GM21390 (cell line): ENCODE data around the gene ULK4.
"Not testable (repeated sequence)": the region's sequence is repeated elsewhere in the genome, so short reads cannot be mapped to it uniquely, and the experiment has no call there.

Experiments used
- ATAC-seq: cut with Tn5 transposase; IDR thresholded peaks from one replicate; pipeline ENCODE4 v1.9.1; 2021; ENCODE audit not compliant: unreplicated experiment

Gene ULK4

DNA sequence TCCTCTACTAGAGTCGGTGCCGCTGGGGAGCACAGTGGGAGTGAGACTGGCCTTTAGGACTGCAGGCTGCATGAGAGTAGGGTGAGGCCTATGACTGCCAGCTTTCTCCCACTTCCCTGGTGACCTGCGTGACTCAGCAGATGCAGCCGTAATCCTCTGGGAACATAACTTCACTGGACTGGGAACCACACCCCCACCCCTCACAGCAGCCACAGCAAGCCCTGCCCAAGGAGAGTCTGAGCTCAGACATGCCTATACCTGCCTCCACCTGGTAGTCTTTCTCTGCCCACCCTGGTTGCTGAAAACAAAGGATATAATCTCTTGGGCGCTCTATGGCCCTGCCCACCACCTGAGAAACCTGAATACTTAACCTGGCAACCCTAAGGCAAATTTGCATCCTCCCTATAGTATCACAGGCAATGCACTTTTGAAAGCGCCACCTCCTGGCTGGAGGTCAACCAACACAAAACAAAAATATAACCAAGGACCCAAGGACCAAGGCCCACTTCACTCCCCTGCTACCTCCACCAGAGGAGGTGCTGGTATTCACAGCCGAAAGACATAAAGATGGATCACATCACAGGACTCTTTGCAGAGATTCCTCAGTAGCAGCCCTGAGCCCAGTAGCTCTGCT lies 453.7 kb downstream of the ULK4 start:
- no peak for ATAC-seq

DNA sequence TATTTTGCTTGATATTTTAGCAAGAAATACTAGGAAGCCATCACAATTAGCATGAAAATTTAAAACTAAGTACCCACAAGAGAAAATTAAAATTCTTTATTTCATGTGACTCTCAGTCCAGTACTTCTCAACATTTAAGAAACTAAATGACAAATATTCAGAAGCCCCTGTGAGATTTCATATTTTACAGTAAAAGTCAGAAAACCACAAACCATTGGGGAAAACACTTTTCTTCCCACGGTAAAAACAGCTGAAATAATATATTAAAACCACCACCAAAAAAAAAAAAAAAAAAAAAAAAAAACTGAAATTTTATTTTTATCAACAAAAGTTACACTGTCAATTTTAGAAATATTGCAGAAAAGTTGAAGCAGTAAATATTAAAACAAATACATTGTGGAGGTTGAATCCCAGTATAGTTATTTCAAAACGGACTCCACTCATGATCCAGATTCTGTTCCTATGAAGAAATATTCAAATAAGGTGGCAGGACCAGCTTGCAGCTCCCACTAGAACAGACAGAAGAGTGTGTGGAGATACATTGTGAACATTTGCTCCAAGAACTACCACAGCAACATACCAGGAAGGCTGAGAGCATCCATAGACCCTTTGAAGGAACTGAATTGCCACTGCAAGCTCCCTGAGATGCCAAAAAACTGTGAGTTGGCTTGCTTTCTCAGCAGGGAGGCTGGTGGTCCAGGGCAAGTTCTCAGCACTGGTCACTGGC lies 454.4 kb downstream of the ULK4 start:
- ATAC-seq = no peak

DNA sequence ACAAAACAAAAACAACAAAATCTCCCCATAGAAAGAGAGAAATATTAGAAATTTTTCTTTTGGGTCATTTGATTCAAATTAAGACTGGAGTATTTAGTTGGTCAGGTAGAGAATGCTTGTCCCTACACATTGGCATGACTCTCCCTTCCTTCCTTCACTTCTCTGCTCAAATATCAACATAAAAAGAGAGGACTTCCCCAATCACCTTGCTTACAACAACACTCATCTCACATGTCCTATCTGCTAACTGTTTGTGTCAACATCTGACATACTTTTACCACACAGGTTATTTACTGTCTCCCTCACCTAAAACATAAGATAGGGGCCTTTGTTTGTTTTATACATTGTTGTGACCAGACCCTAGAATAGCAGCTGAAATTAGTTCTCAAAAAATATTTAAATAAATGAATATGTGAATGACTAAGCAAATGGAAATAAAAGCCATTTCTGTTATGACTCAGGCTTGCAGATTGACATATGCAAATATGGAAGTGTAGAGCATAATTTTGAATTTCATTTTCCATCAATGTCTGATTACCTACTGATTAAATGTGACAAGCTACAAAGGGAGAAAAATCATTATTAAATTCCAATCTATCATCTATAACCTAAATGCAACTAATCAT lies 457.8 kb downstream of the ULK4 start:
- peak; percentile 63 for ATAC-seq

DNA sequence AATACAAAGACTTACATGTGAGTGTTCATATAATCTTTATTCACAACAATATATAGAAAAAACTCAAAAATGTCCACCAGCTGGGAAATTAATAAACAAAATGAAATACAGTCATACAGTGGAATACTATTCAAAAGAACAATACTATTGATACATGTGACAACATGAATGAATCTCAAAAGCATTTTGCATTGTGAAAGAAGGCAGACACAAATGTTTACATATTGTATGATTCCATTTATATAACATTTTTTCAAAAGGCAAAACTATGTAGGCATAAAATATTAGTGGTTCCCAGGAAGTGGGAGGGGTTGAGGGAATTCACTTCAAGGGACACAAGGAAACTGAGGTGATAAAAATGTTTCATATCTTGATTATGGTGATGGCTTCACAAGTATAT lies 459.4 kb downstream of the ULK4 start:
- no peak for ATAC-seq

DNA sequence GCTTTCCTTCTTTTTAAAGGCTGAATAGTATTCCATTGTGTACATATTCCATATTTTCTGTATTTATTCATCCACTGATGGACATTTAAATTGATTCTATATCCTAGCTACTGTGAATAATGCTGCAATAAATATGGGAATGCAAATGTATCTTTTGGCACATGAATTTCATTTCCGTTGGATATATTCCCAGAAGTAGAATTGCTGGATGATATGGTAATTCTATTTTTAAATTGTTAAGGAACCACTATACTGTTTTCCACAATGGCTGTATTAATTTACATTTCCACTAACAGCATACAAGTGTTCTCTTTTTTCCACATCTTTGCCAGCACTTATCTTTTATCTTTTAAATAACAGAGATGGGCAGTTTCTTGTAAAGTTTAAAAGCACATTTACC lies 459.9 kb downstream of the ULK4 start:
- ATAC-seq = no peak

DNA sequence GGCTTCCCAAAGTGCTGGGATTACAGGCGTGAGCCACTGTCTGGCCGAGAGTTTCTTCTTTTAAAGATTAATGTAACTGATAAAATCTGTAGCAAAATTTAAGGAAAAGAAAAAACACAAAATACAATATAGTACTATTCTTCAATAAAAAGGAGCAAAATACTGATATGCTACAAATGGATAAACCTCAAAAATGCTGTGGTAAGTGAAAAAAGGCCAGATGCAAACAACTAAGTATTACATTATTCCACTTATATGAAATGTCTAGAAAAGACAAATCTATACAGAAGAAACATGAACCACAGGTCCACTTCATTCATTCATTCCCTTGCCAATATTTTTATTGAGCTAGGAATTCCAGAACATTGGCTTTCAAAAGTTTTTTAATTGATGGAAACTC lies 463.1 kb downstream of the ULK4 start:
- no peak for ATAC-seq

DNA sequence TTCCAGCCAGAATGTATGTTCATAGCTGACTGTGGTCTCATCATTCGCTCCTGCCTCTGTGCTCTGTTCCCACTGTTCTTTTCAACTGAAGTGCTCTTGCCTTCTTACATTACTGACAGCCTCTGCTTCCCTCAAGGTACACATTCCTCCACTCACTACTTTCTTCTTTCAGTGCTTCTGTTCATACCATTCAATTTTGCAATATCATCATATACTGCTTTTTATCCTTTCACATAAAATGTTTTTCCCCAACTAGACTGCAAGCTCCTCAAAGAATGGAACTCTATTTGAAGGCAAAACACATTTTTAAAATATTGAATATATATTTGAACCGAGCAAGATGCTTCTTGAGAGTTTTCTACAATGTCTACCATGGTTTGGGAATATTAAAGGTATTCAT lies 471.5 kb downstream of the ULK4 start:
- ATAC-seq = no peak

DNA sequence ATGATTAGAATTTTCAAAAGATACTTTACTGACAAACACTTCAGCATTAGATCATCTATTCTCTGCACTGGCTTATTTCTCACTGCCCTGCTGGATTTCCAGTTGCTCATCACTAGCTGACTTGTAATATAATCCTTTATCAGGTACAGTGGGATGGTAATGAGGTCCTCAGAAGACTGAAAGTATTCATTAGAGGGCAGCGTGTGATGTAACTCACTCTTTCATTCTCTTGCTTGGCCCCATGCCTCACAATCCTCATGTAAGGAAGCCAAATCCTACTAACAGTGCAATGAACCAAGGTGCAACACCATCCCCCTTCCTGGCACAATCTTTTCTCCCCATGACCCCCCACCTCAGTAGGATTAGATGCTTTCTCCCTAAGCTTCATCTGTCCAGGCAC lies 472.7 kb downstream of the ULK4 start:
- no peak for ATAC-seq

DNA sequence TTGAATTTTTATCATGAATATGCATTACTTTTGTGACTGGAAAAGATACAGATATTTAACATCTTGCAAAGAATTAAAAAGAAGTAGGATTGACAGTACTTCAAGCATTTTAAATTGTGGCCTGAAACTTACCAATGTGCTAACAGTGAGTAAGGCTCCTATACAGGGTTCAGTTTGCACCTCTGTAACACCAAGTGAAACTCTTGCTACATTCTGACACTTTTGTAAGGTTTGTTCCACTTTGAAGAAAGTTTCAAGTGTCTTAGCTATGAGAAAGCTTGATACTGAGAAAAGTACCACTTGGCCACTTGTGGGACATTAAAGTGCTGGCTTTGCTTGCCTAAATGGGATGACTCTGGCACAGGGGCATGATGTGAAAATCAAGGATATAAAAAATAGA lies 473.4 kb downstream of the ULK4 start:
- no peak for ATAC-seq

DNA sequence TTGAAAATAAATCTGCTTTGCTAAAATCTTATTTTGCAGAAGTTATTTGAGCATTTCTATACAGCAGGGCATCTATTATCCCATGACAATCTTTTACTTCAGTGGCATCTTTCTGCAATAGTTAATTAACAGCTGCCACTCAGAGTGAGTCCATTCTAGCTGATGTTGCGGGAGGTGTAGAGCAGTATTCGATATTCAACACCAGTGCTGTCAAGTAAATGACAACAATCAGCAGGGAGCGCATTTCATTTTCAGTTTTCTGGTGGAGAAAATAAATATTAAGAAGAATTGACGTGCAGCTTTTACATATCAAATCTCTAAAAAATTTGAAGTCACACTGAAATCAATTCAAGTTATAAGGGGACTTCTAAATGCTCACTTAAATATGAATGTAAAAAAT lies 476.4 kb downstream of the ULK4 start:
- no peak for ATAC-seq

DNA sequence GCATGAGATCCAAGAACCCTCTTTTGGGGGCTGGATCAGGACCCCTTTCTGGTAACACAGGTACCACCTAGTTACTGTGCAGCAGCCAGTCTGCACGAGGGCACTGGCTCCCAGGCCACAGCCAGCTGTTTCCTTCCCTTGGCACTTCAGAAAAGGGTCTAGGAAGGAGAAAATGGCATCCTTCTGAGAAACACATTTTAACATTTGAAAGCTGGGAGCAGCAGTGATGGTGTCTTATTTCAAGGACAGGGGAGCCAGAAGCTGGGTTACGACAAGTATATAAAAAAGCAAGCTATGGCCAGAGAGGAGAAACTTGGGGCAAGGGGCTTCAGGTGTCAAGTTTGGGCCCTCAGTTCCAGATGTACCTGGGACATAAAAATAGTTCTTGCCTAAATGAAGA lies 479.8 kb downstream of the ULK4 start:
- ATAC-seq = no peak

DNA sequence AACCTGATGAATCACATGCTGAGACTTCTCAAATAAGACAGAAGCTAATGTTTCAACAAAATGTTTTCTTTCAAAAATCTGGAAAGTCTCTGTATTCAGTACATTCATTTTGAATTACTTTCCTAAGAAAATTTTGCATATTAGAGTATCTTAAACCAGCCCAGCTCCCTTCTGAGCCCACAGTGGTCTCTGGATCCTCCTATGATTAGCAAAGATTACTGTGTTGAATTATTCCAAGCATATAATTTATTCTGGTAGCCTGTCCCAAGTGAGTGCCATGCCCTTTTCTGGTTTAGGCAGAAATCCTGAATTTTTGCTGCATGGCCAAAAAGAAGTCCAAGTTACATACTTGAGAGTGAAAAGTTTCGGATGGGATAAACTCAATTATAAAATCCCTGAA lies 483.6 kb downstream of the ULK4 start:
- no peak for ATAC-seq

DNA sequence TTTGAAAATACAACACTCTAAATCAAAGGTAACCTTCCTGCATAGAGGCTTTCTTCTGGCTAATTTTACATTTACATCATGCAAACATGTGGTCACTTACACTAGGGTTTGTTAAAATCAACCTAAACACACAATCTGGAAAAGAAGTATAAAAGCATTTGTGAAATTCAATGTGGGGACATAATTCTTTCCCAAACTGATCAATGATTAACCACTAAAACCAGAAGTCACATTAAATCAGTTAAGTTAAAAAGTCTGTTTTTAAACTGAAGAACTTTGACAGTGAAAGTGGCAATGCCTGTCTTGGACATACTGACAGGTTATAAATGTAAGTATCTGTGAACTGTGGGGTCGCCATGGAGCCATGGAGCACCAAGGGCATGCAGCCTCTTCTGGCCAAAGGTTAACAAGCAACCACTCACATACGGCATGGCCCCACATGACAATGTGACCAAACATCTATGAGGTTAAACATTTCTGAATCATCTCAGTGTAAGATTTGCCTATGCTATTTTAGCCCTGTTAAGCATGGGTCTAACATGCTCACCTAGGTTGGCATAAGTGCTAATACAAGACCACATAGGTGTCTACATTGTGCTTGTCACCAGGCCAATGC lies 484.4 kb downstream of the ULK4 start:
- ATAC-seq = no peak

DNA sequence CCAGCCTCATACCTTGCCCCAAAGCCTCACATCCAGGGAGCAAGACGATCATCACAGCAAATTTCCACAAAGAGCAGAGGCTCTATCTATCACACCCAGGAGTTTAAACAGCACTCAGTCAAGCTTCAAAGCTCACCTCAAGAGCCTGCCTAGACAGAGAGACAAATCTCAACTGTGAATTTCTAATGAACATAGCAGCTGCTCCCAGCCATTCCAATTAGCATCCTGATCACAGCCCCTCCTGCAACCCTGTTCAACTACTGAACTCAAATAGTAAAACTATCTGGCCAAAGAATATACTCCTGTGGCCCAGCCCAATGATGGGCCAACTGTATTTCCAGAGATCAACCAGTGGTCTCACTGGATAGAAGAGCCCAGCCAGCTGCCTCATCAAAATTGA lies 492.8 kb downstream of the ULK4 start:
- no peak for ATAC-seq

DNA sequence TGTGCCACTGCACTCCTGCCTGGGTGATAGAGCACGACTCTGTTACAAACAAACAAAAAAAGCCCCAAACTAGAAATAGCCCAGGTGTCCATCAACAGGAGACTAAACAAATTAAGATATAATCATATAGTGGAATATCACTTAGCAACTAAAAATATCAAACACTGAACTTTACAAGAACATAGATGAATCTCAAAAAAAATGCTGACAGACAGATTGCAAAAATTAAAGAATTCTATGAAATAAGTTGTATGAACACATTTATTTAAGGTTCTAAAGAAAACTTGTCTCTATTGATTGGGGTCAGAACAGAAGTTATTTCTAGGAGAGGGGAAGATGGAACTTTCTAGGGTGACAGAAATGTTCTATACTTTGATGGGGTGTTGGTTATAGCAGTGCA lies 494.4 kb downstream of the ULK4 start:
- ATAC-seq = no peak

DNA sequence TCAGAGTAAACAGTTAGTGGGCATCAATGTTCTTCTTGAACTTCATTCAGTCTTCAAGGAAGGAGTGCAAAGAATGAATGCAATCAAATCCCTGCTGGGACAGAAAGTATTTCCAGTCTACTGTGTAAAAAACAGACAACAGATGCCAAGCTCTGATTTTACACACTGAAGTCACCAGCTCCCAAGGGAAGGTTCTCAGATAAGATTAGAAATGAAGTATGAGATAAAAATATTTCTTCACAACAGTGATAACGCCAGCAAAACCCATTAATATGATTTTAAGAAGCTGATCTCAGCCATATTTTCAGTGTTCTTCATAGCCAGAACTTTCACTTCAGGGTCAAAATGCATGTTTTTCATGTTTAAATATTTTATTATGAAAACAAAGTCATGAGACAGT lies 497.0 kb downstream of the ULK4 start:
- no peak for ATAC-seq

DNA sequence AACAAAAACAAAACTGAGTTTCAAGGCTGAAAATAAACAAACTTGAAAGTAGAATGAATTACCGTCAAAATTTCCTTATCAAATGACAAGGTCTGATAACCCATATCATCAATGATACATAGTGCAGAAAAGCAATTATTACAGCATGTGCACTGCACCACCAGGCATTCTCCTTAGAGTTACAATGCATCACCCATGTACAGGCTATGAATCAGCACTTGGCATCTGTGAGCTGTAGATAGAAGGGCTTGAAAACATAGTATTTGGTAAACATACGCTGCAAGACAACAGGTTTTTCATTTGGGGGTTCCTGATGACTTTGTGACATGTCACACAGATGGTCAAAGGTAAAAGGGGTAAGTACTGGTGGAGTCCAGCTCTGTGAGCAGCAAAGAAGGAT lies 497.5 kb downstream of the ULK4 start:
- no peak for ATAC-seq

DNA sequence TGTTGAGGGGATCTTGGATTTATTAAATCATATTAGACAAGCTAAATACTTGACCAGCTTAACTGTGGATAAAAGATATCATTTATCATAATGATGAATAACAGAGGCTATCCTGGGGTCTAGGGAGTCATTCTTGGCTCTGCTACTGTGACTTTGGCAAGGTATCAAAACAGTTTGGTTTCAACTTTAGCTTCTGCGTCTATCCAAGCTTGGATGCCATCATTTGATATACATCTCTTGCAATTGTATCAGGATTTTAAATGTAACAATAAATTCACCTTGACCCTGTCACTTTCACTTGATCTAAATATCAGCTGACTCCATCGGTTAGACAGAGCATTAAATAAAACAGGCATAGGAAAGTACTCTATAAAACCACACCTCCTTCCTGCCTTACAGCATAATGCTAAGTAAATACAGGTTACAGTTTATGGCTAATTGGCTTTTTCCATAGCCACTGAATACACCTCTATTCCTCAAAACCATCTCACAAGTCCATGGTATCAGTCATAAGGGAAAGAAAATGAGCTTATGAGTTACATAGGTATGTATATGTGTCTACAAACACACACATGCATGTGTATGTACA lies 499.7 kb downstream of the ULK4 start:
- no peak for ATAC-seq

DNA sequence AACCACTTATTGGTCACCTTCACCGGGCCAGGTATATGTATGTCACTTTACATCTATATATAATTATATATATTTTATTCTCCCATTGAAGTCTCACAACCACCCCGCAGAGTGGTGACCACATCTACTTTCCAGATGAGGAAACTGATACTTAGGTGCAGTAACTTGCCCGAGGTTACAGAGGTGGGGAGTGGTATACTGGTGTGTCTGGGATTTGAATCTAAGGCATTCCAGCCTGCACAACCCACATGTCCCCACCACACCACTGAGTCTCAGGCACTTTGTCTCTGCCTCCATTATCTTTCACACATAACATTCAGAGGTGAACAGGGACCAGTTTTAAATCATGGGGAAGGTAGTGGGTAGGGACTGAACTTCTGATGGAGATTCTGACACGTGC lies 501.2 kb downstream of the ULK4 start:
- ATAC-seq = no peak

DNA sequence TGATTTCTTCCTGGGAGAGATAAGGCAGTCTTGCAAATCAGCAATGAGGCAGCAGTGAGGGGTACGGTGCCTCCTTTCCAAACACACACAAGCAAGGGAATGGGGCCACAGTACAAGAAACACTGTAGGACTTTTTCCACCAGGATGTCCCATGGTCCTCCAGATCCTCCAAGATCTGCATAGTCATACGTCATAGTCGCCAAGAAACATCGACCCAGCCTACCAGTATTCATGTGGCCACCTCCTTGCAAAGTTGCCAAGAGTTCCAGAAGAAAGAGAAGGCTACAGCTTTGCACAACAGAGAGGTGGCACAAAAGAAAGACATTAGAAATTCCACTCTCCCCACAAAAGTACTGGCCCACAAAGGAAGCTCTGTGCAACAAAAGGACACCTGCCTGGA lies 504.7 kb downstream of the ULK4 start:
- no peak for ATAC-seq

DNA sequence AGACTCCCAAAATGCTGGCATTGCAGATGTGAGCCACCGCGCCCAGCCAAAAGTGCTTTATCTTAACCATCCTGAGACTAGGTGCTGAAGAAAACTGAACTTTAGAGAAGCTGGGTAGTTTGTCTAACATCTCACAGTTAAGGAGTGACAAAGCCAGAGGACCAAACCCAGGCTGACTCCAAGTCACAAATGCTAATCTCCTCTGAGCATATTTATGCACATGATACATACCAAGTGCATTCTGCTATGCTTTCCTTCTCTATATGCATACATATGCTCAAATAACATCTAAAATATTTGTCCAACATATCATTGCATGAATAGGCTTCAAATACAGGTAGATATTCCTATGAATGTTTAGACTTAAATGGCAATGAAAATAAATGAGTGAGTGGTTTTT lies 505.7 kb downstream of the ULK4 start:
- no peak for ATAC-seq

DNA sequence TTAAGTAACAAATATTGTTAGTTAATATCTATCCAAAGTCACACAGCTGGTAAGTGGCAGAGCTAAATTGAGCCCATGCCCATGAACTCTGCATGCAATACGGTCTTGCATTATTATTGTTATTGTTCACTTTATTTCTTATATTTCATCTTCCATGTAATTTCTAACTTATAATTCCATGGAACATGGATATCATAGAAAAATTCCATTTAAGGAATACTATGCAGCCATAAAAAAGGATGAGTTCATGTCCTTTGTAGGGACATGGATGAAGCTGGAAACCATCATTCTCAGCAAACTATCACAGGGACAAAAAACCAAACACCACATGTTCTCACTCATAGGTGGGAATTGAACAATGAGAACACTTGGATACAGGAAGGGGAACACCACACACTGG lies 508.3 kb downstream of the ULK4 start:
- not testable (repeated sequence) for ATAC-seq
